Keratinocyte (primary cell): ENCODE measurements around the gene KCNMA1. TPM values are rescaled to one million over a fixed set of nuclear protein-coding genes. Genes with fewer than 3 reads are reported as not detected.

Source experiments
- DNase-seq: peaks from one replicate; pipeline ENCODE4 v3.0.0-alpha.2; 2011; ENCODE audit warnings: low read depth, missing footprints, low spot score
- FAIRE-seq: peaks from 2 replicates; lab custom pipeline; 2011; peaks lifted over from hg19 to GRCh38; lab: Jason Lieb, UNC
- H2AFZ ChIP-seq: 2 replicates; pipeline ENCODE4 v1.6.0; 2012; ENCODE audit warnings: low read length, control low read depth, inconsistent platforms; ENCODE audit not compliant: control insufficient read depth
- H3K27ac ChIP-seq: 2 replicates; pipeline ENCODE4 v1.5.1; 2011; ENCODE audit warnings: low read length; ENCODE audit not compliant: control insufficient read depth, insufficient read depth
- H3K27me3 ChIP-seq: 3 replicates; pipeline ENCODE4 v1.6.0; 2011; ENCODE audit warnings: low read length; ENCODE audit not compliant: control insufficient read depth, insufficient read depth; ENCODE audit errors: extremely low read depth
- H3K36me3 ChIP-seq, 2 experiments: 2 replicates in 1 of 2; 3 replicates in 1 of 2; pipeline ENCODE4 v1.5.1; 2011; ENCODE audit warnings: low read length in 2 of 2, mild to moderate bottlenecking in 1 of 2; ENCODE audit not compliant: control insufficient read depth in 2 of 2, insufficient read depth in 2 of 2; ENCODE audit errors: extremely low read depth in 1 of 2
- H3K4me1 ChIP-seq: 3 replicates; pipeline ENCODE4 v1.5.1; 2011; ENCODE audit warnings: low read length; ENCODE audit not compliant: control insufficient read depth, insufficient read depth; ENCODE audit errors: extremely low read depth
- H3K4me2 ChIP-seq: 3 replicates; pipeline ENCODE4 v1.6.0; 2011; ENCODE audit warnings: low read depth, low read length; ENCODE audit not compliant: control insufficient read depth, insufficient read depth; ENCODE audit errors: extremely low read depth
- H3K4me3 ChIP-seq, 3 experiments: fragments of 200-600 bp in 1 of 3; sonication (generic) in 1 of 3; 2 replicates in 2 of 3; 3 replicates in 1 of 3; pipeline ENCODE4 v1.5.1; 2011 to 2016; ENCODE audit warnings: low read length in 3 of 3, mild to moderate bottlenecking in 3 of 3, control low read depth in 2 of 3, inconsistent platforms in 1 of 3, low read depth in 1 of 3, mixed read lengths in 1 of 3, mixed run types in 1 of 3, moderate library complexity in 1 of 3; ENCODE audit not compliant: control insufficient read depth in 2 of 3, insufficient read depth in 2 of 3; ENCODE audit errors: extremely low read depth in 1 of 3
- H3K79me2 ChIP-seq: 2 replicates; pipeline ENCODE4 v1.6.0; 2012; ENCODE audit warnings: low read length; ENCODE audit not compliant: control insufficient read depth, insufficient read depth
- H3K9ac ChIP-seq: 3 replicates; pipeline ENCODE4 v1.6.0; 2011; ENCODE audit warnings: low read length; ENCODE audit not compliant: control insufficient read depth, insufficient read depth; ENCODE audit errors: extremely low read depth
- H3K9me1 ChIP-seq: 3 replicates; pipeline ENCODE4 v1.6.0; 2011; ENCODE audit warnings: low read length; ENCODE audit not compliant: control insufficient read depth, insufficient read depth; ENCODE audit errors: extremely low read depth
- H3K9me3 ChIP-seq: 2 replicates; pipeline ENCODE4 v1.5.1; 2012; ENCODE audit warnings: low read depth, low read length; ENCODE audit not compliant: control insufficient read depth
- H4K20me1 ChIP-seq: 3 replicates; pipeline ENCODE4 v1.6.0; 2011; ENCODE audit warnings: low read length; ENCODE audit not compliant: control insufficient read depth, insufficient read depth; ENCODE audit errors: extremely low read depth
- EZH2 ChIP-seq: IDR thresholded peaks from one replicate; pipeline ENCODE4 v1.6.1; 2012; ENCODE audit warnings: inconsistent platforms, mild to moderate bottlenecking, low read length, moderate library complexity
- dilution Hi-C: fragments of 300-500 bp; cut with MboI; formaldehyde crosslinking; loops from one replicate; pipeline ENCODE4 v1.7.0; 2020; ENCODE audit warnings: low sequenced_read_pairs; ENCODE audit not compliant: extremely low pct_ligation_motif_present
- polyA plus RNA-seq, 5 experiments: library from polyadenylated mRNA; depleted of rRNA in 3 of 5; stranded (reverse) in 3 of 5; stranded (forward) in 1 of 5; unstranded in 1 of 5; fragments of >200 nt; gene quantifications; 1 replicate in 1 of 5; 2 replicates in 3 of 5; 3 replicates in 1 of 5; pipeline versions ENCODE4 v1.2.1 to v1.2.3, GENCODE V29; 2011 to 2012; ENCODE audit warnings: missing spikeins in 2 of 5, low read depth in 1 of 5, low replicate concordance in 1 of 5
- TF ChIP-seq, protein P1 (sequence below), 3 experiments: IDR thresholded peaks in 1 of 3; conservative IDR thresholded peaks in 1 of 3; optimal IDR thresholded peaks in 1 of 3; 2 replicates in 2 of 3; 3 replicates in 1 of 3; pipeline versions ENCODE3 to v1.5.1; 2011; ENCODE audit warnings: low read length in 3 of 3, mild to moderate bottlenecking in 3 of 3, moderate library complexity in 2 of 3, control low read depth in 1 of 3, inconsistent platforms in 1 of 3; ENCODE audit not compliant: insufficient read depth in 2 of 3; ENCODE audit errors: extremely low read depth in 1 of 3

KCNMA1 gene
- polyA plus RNA-seq, 1 donor (not counting 4 experiments of a cell fraction or from before 2014, with no cell fraction given), result 6.3 TPM

GRCh38 chr10:77204171-77204570 lies 433.4 kb downstream of the KCNMA1 start:
- no peak for DNase-seq
- H3K9me1 ChIP-seq, result no peaks in the 10 kb centered on the region
- no peaks in the 10 kb centered on the region for H3K36me3 ChIP-seq
- H3K9ac ChIP-seq, result no peak overlapping the region
- no peaks in the 10 kb centered on the region for H3K79me2 ChIP-seq
- TF ChIP-seq, protein P1, sequence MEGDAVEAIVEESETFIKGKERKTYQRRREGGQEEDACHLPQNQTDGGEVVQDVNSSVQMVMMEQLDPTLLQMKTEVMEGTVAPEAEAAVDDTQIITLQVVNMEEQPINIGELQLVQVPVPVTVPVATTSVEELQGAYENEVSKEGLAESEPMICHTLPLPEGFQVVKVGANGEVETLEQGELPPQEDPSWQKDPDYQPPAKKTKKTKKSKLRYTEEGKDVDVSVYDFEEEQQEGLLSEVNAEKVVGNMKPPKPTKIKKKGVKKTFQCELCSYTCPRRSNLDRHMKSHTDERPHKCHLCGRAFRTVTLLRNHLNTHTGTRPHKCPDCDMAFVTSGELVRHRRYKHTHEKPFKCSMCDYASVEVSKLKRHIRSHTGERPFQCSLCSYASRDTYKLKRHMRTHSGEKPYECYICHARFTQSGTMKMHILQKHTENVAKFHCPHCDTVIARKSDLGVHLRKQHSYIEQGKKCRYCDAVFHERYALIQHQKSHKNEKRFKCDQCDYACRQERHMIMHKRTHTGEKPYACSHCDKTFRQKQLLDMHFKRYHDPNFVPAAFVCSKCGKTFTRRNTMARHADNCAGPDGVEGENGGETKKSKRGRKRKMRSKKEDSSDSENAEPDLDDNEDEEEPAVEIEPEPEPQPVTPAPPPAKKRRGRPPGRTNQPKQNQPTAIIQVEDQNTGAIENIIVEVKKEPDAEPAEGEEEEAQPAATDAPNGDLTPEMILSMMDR (optimal IDR thresholded peaks at IDR 0.05 in 1 of 3, IDR thresholded peaks at IDR 0.05 in 1 of 3, conservative IDR thresholded peaks at IDR 0.05 in 1 of 3; ENCODE audit: extremely low read depth in 1 of 3, insufficient read depth in 2 of 3, low read length in 3 of 3), result no peak
- no peak for TF ChIP-seq EZH2
- H3K4me3 ChIP-seq, result no peak overlapping the region
- peaks cover 6% of the 10 kb centered on the region for H3K27me3 ChIP-seq
- H3K9me3 ChIP-seq, result peaks cover 2% of the 10 kb centered on the region
- no peak for FAIRE-seq
- no peak overlapping the region for H3K27ac ChIP-seq
- no peaks in the 10 kb centered on the region for H3K4me1 ChIP-seq
- dilution Hi-C loops, result no loop called here
- H4K20me1 ChIP-seq, result no peaks in the 10 kb centered on the region
- no peak overlapping the region for H3K4me2 ChIP-seq
- no peak overlapping the region for H2AFZ ChIP-seq

GRCh38 chr10:77202857-77203256 lies 434.8 kb downstream of the KCNMA1 start:
- Histone ChIP-seq H3K4me2 (no peak overlapping the region), H4K20me1 (no peaks in the 10 kb centered on the region), H2AFZ (no peak overlapping the region), H3K27ac (no peak overlapping the region), H3K4me3 (no peak overlapping the region), H3K4me1 (no peaks in the 10 kb centered on the region), H3K27me3 (peaks cover 3% of the 10 kb centered on the region), H3K9ac (no peak overlapping the region), H3K9me1 (no peaks in the 10 kb centered on the region), H3K79me2 (no peaks in the 10 kb centered on the region), H3K36me3 (no peaks in the 10 kb centered on the region), H3K9me3 (peaks cover 2% of the 10 kb centered on the region)
- no peak for DNase-seq
- FAIRE-seq, result no peak
- no peak for TF ChIP-seq EZH2
- TF ChIP-seq, protein P1 (optimal IDR thresholded peaks at IDR 0.05 in 1 of 3, IDR thresholded peaks at IDR 0.05 in 1 of 3, conservative IDR thresholded peaks at IDR 0.05 in 1 of 3; ENCODE audit: extremely low read depth in 1 of 3, insufficient read depth in 2 of 3, low read length in 3 of 3), result no peak
- dilution Hi-C loops, result no loop called here
